Endodermal cell (in vitro differentiated cells): ENCODE measurements around the gene TMEM165. TPM values are rescaled to one million over a fixed set of nuclear protein-coding genes. Genes with fewer than 3 reads are reported as not detected.

Experiments used
- DNase-seq: peaks from one replicate; pipeline ENCODE4 v3.0.0-alpha.2; 2017
- H3K27ac ChIP-seq: 2 replicates; pipeline ENCODE4 v1.5.1; 2013; ENCODE audit warnings: mild to moderate bottlenecking, low read depth, low read length, moderate library complexity
- H3K27me3 ChIP-seq: 2 replicates; pipeline ENCODE4 v1.6.1; 2013; ENCODE audit warnings: mild to moderate bottlenecking, low read length, moderate library complexity; ENCODE audit not compliant: insufficient read depth, control insufficient read depth, poor library complexity, severe bottlenecking
- H3K36me3 ChIP-seq: 2 replicates; pipeline ENCODE4 v1.7.0; 2013; ENCODE audit warnings: mild to moderate bottlenecking, low read length, moderate library complexity; ENCODE audit not compliant: control insufficient read depth, insufficient read depth
- H3K4me1 ChIP-seq: one replicate; pipeline ENCODE4 v1.7.0; 2013; ENCODE audit warnings: low read length; ENCODE audit not compliant: control insufficient read depth, insufficient read depth
- H3K4me3 ChIP-seq: 2 replicates; pipeline ENCODE4 v1.5.1; 2013; ENCODE audit warnings: mild to moderate bottlenecking, low read length, moderate library complexity
- H3K9ac ChIP-seq: 2 replicates; pipeline ENCODE4 v1.6.1; 2013; ENCODE audit warnings: mild to moderate bottlenecking, low read length, moderate library complexity; ENCODE audit not compliant: poor library complexity, severe bottlenecking; ENCODE audit errors: extremely low read depth
- H3K9me3 ChIP-seq: 2 replicates; pipeline ENCODE4 v1.6.1; 2013; ENCODE audit warnings: mild to moderate bottlenecking, low read length, moderate library complexity; ENCODE audit not compliant: control insufficient read depth
- H3K27ac Mint-ChIP-seq: 2 replicates; pipeline ENCODE4 v1.8.0; 2020; ENCODE audit warnings: mixed read lengths
- H3K27me3 Mint-ChIP-seq: 2 replicates; pipeline ENCODE4 v1.8.0; 2021; ENCODE audit warnings: mild to moderate bottlenecking, mixed read lengths; ENCODE audit not compliant: insufficient read depth
- H3K36me3 Mint-ChIP-seq: 2 replicates; pipeline ENCODE4 v1.8.0; 2020; ENCODE audit warnings: low read depth, mixed read lengths
- H3K4me1 Mint-ChIP-seq: 2 replicates; pipeline ENCODE4 v1.8.0; 2020; ENCODE audit warnings: mixed read lengths
- H3K4me3 Mint-ChIP-seq: 2 replicates; pipeline ENCODE4 v1.8.0; 2020; ENCODE audit warnings: mild to moderate bottlenecking, moderate library complexity, mixed read lengths
- H3K9me3 Mint-ChIP-seq: 2 replicates; pipeline ENCODE4 v1.8.0; 2020; ENCODE audit warnings: mild to moderate bottlenecking, mixed read lengths
- CTCF ChIP-seq: fragments of 200-600 bp; sonication (generic); conservative IDR thresholded peaks from 2 replicates; pipeline ENCODE4 v1.5.0; 2021; ENCODE audit warnings: antibody characterized with exemption, mild to moderate bottlenecking
- WGBS, 2 experiments: methylation state at CpG; one replicate each; pipeline versions ENCODE4 v1.1.5 to v1.1.7; 2013; ENCODE audit warnings: missing lambda C conversion rate in 2 of 2, mixed read lengths in 1 of 2; ENCODE audit not compliant: insufficient coverage in 1 of 2, insufficient read length in 1 of 2; 5-methylcytosine and 5-hydroxymethylcytosine counted together
- total RNA-seq, 2 donors: library from RNA; stranded (reverse); fragmentation: NEBNext Ultra II Directional in 1 of 2; extraction: Animal tissue kit (Norgen Biotek cat#: 25700) in 1 of 2; gene quantifications; 2 replicates in 1 of 2; 3 replicates in 1 of 2; pipeline ENCODE4 v1.2.1, GENCODE V29; 2021

The TMEM165 gene
- total RNA-seq, 2 donors from 2014 or later: 90.5 to 100 TPM

DNA sequence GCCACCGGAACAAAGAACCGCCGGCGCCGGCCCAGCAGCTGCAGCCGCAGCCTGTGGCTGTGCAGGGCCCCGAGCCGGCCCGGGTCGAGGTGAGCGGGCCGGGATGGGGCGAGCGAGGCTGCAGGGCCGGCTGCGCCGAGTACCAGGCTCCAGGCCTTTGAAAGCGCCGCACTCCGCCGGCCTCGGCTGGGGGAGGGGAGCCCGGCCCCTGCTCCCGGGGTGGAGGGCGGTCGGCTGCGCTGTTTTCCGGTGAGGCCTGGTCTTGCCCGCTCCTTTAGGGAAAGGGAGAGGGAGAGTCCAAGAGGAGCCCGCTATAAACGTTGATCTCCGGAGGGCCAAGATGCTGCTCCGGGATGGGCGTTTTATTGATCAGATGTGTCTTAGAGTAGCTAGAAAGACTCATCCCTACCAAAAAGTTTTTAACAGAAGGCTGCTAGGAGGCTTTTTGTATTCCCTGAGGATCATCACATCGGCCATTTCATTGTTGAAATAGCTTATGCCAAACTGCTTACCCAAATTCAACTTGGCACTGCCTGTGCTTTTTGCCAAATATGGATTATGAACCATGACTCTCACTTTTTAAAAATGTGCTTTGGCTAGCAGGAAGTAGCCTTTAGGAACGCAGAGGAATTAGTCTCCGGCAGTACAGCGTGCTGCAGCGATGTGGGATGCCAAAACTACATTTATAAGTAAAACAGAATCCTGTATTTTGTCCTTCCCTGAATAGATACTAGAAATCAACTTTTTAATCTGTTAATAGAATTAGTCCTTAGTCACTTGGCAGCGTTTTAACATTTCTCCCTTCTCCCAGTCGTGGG lies 760 bp downstream of the TMEM165 start:
- H3K27me3 ChIP-seq: no peaks in the 10 kb centered on the region
- H3K4me3 ChIP-seq: peak overlapping the region; percentile 95
- 1 to 2% methylated on average over 22 to 41 of the region's 41 CpGs for WGBS, 2 experiments
- Mint-ChIP-seq H3K36me3 (peaks cover 16% of the 10 kb centered on the region), H3K4me3 (peak overlapping the region; percentile 87), H3K27ac (peak overlapping the region; percentile 88), H3K4me1 (peaks cover 25% of the 10 kb centered on the region), H3K9me3 (no peaks in the 10 kb centered on the region), H3K27me3 (no peaks in the 10 kb centered on the region)
- no peaks in the 10 kb centered on the region for H3K9me3 ChIP-seq
- no peak for TF ChIP-seq CTCF
- no peaks in the 10 kb centered on the region for H3K4me1 ChIP-seq
- H3K27ac ChIP-seq: peak overlapping the region; percentile 82
- DNase-seq: peak; percentile 79
- H3K36me3 ChIP-seq: peaks cover 18% of the 10 kb centered on the region
- peak overlapping the region; percentile 66 for H3K9ac ChIP-seq

DNA sequence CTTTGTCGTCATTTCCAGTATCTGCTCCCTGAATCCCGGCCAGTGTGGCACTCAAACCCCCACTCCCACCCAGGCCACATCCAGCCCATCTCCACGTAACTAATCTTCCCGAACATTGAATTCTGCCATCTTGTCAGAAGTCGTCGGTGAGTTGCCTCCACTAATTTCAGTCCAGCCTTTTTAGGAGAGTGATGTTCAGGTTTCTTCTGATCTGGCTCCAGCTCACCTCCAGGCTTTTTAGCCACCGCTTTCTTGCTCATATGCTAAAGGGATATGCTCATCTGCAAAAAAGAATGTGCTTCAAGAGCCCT lies 1.3 kb downstream of the TMEM165 start:
- Mint-ChIP-seq H3K4me3 (peak overlapping the region; percentile 87), H3K36me3 (peaks cover 16% of the 10 kb centered on the region), H3K27ac (peak overlapping the region; percentile 88), H3K9me3 (no peaks in the 10 kb centered on the region), H3K27me3 (no peaks in the 10 kb centered on the region), H3K4me1 (peaks cover 25% of the 10 kb centered on the region)
- no peaks in the 10 kb centered on the region for H3K4me1 ChIP-seq
- peak overlapping the region; percentile 95 for H3K4me3 ChIP-seq
- DNase-seq: peak; percentile 49
- H3K9me3 ChIP-seq: no peaks in the 10 kb centered on the region
- H3K27ac ChIP-seq: no peak overlapping the region
- peak overlapping the region; percentile 66 for H3K9ac ChIP-seq
- H3K27me3 ChIP-seq: no peaks in the 10 kb centered on the region
- 0 to 6% methylated on average over 2 to 7 of the region's 7 CpGs for WGBS, 2 experiments
- peaks cover 19% of the 10 kb centered on the region for H3K36me3 ChIP-seq
- no peak for TF ChIP-seq CTCF

- Histone ChIP-seq H3K27ac (no peak overlapping the region), H3K4me1 (no peaks in the 10 kb centered on the region), H3K9me3 (no peaks in the 10 kb centered on the region), H3K4me3 (peak overlapping the region; percentile 95), H3K36me3 (peaks cover 19% of the 10 kb centered on the region), H3K9ac (peak overlapping the region; percentile 66), H3K27me3 (no peaks in the 10 kb centered on the region)
- Mint-ChIP-seq H3K4me1 (peaks cover 25% of the 10 kb centered on the region), H3K4me3 (peak overlapping the region; percentile 87), H3K9me3 (no peaks in the 10 kb centered on the region), H3K27ac (peak overlapping the region; percentile 88), H3K36me3 (peaks cover 16% of the 10 kb centered on the region), H3K27me3 (no peaks in the 10 kb centered on the region)
- no peak for DNase-seq
- 22 to 35% methylated on average over 12 to 15 of the region's 15 CpGs for WGBS, 2 experiments
- TF ChIP-seq CTCF: no peak
These were observed 2.0 kb downstream of the TMEM165 start for GRCh38 chr4:55397520-55398321.
